KMS-11 (cell line): ENCODE data around the gene PDE3B.

Source experiments
- H2AFZ ChIP-seq: fragments of 200-600 bp; sonication (generic); 2 replicates; pipeline ENCODE4 v1.6.1; 2016; ENCODE audit warnings: antibody characterized with exemption, mixed run types, low read depth
- H3K27ac ChIP-seq: fragments of 200-600 bp; sonication (generic); 2 replicates; pipeline ENCODE4 v1.6.1; 2016; ENCODE audit warnings: mild to moderate bottlenecking, mixed run types
- H3K27me3 ChIP-seq: fragments of 200-600 bp; sonication (generic); 2 replicates; pipeline ENCODE4 v1.6.1; 2017; ENCODE audit warnings: mild to moderate bottlenecking, low read depth, mixed run types, moderate library complexity; ENCODE audit not compliant: insufficient read depth
- H3K36me3 ChIP-seq: fragments of 200-600 bp; sonication (generic); 2 replicates; pipeline ENCODE4 v1.6.1; 2017; ENCODE audit warnings: mild to moderate bottlenecking, mixed run types; ENCODE audit not compliant: insufficient read depth
- H3K4me1 ChIP-seq: fragments of 200-600 bp; sonication (generic); 2 replicates; pipeline ENCODE4 v1.6.1; 2016; ENCODE audit warnings: mild to moderate bottlenecking, low read depth, mixed run types; ENCODE audit not compliant: poor library complexity, severe bottlenecking
- H3K4me2 ChIP-seq: fragments of 200-600 bp; sonication (generic); 2 replicates; pipeline ENCODE4 v1.7.0; 2016; ENCODE audit warnings: mild to moderate bottlenecking, mixed run types
- H3K4me3 ChIP-seq: fragments of 200-600 bp; sonication (generic); IDR thresholded peaks from 2 replicates; pipeline ENCODE4 v1.6.1; 2017; ENCODE audit warnings: low read depth, low read length, mixed read lengths; ENCODE audit not compliant: insufficient read depth
- H3K79me2 ChIP-seq: fragments of 200-600 bp; sonication (generic); 2 replicates; pipeline ENCODE4 v1.6.1; 2016; ENCODE audit warnings: low read depth, mixed run types; ENCODE audit not compliant: insufficient read depth
- H3K9ac ChIP-seq: fragments of 200-600 bp; sonication (generic); 2 replicates; pipeline ENCODE4 v1.6.1; 2016; ENCODE audit warnings: mild to moderate bottlenecking, mixed run types
- H4K20me1 ChIP-seq: fragments of 200-600 bp; sonication (generic); 2 replicates; pipeline ENCODE4 v1.6.1; 2016; ENCODE audit warnings: mild to moderate bottlenecking, mixed run types; ENCODE audit not compliant: insufficient read depth
- TF ChIP-seq, protein P1 (sequence below): fragments of 200-600 bp; sonication (generic); conservative IDR thresholded peaks from 2 replicates; pipeline ENCODE4 v1.6.1; 2017; ENCODE audit warnings: low read depth, mild to moderate bottlenecking, antibody characterized with exemption, low read length, moderate library complexity, mixed read lengths

Gene PDE3B

DNA sequence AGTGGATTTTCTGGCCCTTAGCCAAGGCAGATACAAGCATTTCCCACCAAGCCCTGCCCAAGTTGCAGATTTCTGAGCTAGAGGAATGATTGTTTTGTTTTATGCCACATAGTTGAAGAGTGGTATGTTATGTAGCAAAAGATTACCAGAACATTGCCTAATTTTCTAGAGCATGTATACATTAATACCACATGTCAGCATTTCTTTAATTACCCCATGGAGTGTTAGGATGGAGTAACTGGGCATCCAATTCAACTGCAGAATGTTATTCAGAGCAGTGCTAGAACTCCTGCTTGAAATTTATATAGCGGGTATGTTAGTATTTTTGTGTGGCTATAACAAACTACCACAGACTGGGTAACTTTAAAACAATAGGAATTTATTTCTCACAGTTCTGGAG, 272.8 kb downstream of the PDE3B start:
- Histone ChIP-seq H3K4me3 (no peak overlapping the region), H4K20me1 (no peaks in the 10 kb centered on the region), H3K4me2 (no peak overlapping the region), H3K36me3 (no peaks in the 10 kb centered on the region), H3K4me1 (no peaks in the 10 kb centered on the region), H3K9ac (no peak overlapping the region), H3K27me3 (no peaks in the 10 kb centered on the region), H3K79me2 (no peaks in the 10 kb centered on the region), H3K27ac (no peak overlapping the region), H2AFZ (no peak overlapping the region)
- TF ChIP-seq, protein P1, sequence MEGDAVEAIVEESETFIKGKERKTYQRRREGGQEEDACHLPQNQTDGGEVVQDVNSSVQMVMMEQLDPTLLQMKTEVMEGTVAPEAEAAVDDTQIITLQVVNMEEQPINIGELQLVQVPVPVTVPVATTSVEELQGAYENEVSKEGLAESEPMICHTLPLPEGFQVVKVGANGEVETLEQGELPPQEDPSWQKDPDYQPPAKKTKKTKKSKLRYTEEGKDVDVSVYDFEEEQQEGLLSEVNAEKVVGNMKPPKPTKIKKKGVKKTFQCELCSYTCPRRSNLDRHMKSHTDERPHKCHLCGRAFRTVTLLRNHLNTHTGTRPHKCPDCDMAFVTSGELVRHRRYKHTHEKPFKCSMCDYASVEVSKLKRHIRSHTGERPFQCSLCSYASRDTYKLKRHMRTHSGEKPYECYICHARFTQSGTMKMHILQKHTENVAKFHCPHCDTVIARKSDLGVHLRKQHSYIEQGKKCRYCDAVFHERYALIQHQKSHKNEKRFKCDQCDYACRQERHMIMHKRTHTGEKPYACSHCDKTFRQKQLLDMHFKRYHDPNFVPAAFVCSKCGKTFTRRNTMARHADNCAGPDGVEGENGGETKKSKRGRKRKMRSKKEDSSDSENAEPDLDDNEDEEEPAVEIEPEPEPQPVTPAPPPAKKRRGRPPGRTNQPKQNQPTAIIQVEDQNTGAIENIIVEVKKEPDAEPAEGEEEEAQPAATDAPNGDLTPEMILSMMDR: no peak
